ENCODE data around the gene USP6.
"Not testable (repeated sequence)": the region's sequence is repeated elsewhere in the genome, so short reads cannot be mapped to it uniquely, and the experiment has no call there.

USP6 gene

GRCh38 chr17:5217562-5217961 lies 101.7 kb downstream of the USP6 start:
- H3K14ac ChIP-seq (ENCODE audit: low read length in 2 of 2); H3K79me1 ChIP-seq (replicated peaks; ENCODE audit: low read length, poor library complexity, severe bottlenecking); H4K8ac ChIP-seq (ENCODE audit: low read length); H3K9ac ChIP-seq (ENCODE audit: low read length); DNase-seq; H2AK5ac ChIP-seq (ENCODE audit: low read length, severe bottlenecking); H2BK5ac ChIP-seq (ENCODE audit: low read depth, low read length, poor library complexity, severe bottlenecking); H2AFZ ChIP-seq (ENCODE audit: low read depth, low read length); H4K91ac ChIP-seq (ENCODE audit: low read length); H3K23ac ChIP-seq (ENCODE audit: low read length in 2 of 2); H3K9me3 ChIP-seq (ENCODE audit: control insufficient read depth, low read length); H3K4me1 ChIP-seq (ENCODE audit: control insufficient read depth, insufficient read depth, low read depth, low read length); H3K18ac ChIP-seq (ENCODE audit: low read depth in 1 of 2, low read length in 2 of 2); H2BK120ac ChIP-seq (ENCODE audit: low read depth, low read length); H2BK12ac ChIP-seq (ENCODE audit: low read length in 2 of 2); H3K4me3 ChIP-seq (ENCODE audit: insufficient read depth in 1 of 2, low read depth in 1 of 2, low read length in 2 of 2); H3K27me3 ChIP-seq (ENCODE audit: control insufficient read depth in 1 of 2, insufficient read depth in 1 of 2, low read length in 2 of 2); H3K4me2 ChIP-seq (ENCODE audit: low read length, poor library complexity, severe bottlenecking); H3K4ac ChIP-seq (ENCODE audit: low read depth in 1 of 2, low read length in 2 of 2); H2BK15ac ChIP-seq (ENCODE audit: low read depth, poor library complexity, severe bottlenecking); H3K27ac ChIP-seq (ENCODE audit: low read length, poor library complexity, severe bottlenecking): not testable (repeated sequence)
- 94% methylated on average over 2 of the region's 5 CpGs for WGBS
- H3K36me3 ChIP-seq (ENCODE audit: control insufficient read depth in 1 of 2, insufficient read depth in 2 of 2, low read depth in 1 of 2, low read length in 2 of 2), result peaks cover 4 to 27% of the 10 kb centered on the region in 2 experiments

GRCh38 chr17:5219536-5219935 lies 103.7 kb downstream of the USP6 start:
- no peak overlapping the region for H2BK12ac ChIP-seq (ENCODE audit: low read length in 2 of 2)
- no peak overlapping the region for H2AK5ac ChIP-seq (ENCODE audit: low read length, severe bottlenecking)
- DNase-seq, result no peak
- no peak overlapping the region for H3K4ac ChIP-seq (ENCODE audit: low read depth in 1 of 2, low read length in 2 of 2)
- WGBS, result 94% methylated on average over 6 of the region's 6 CpGs
- no peak overlapping the region for H2BK120ac ChIP-seq (ENCODE audit: low read depth, low read length)
- no peak overlapping the region for H3K4me3 ChIP-seq (ENCODE audit: insufficient read depth in 1 of 2, low read depth in 1 of 2, low read length in 2 of 2)
- peaks cover 0 to 33% of the 10 kb centered on the region in 2 experiments for H3K36me3 ChIP-seq (ENCODE audit: control insufficient read depth in 1 of 2, insufficient read depth in 2 of 2, low read depth in 1 of 2, low read length in 2 of 2)
- H3K9me3 ChIP-seq (ENCODE audit: control insufficient read depth, low read length), result no peaks in the 10 kb centered on the region
- peaks cover 4% of the 10 kb centered on the region for H3K4me1 ChIP-seq (ENCODE audit: control insufficient read depth, insufficient read depth, low read depth, low read length)
- H3K4me2 ChIP-seq (ENCODE audit: low read length, poor library complexity, severe bottlenecking), result no peak overlapping the region
- no peak overlapping the region for H4K8ac ChIP-seq (ENCODE audit: low read length)
- no peak overlapping the region for H2BK5ac ChIP-seq (ENCODE audit: low read depth, low read length, poor library complexity, severe bottlenecking)
- H3K9ac ChIP-seq (ENCODE audit: low read length), result no peak overlapping the region
- H3K79me1 ChIP-seq (replicated peaks; ENCODE audit: low read length, poor library complexity, severe bottlenecking), result no peaks in the 10 kb centered on the region
- H3K14ac ChIP-seq (ENCODE audit: low read length in 2 of 2), result no peak overlapping the region
- no peak overlapping the region for H3K27ac ChIP-seq (ENCODE audit: low read length, poor library complexity, severe bottlenecking)
- H3K27me3 ChIP-seq (ENCODE audit: control insufficient read depth in 1 of 2, insufficient read depth in 1 of 2, low read length in 2 of 2), result no peaks in the 10 kb centered on the region
- H3K23ac ChIP-seq (ENCODE audit: low read length in 2 of 2), result no peak overlapping the region
- H4K91ac ChIP-seq (ENCODE audit: low read length), result no peak overlapping the region
- no peak overlapping the region for H2AFZ ChIP-seq (ENCODE audit: low read depth, low read length)
- H3K18ac ChIP-seq (ENCODE audit: low read depth in 1 of 2, low read length in 2 of 2), result no peak overlapping the region
- H2BK15ac ChIP-seq (ENCODE audit: low read depth, poor library complexity, severe bottlenecking), result no peak overlapping the region

- no peak overlapping the region for H3K4me2 ChIP-seq (ENCODE audit: low read length, poor library complexity, severe bottlenecking)
- peaks cover 4% of the 10 kb centered on the region for H3K4me1 ChIP-seq (ENCODE audit: control insufficient read depth, insufficient read depth, low read depth, low read length)
- H2BK5ac ChIP-seq (ENCODE audit: low read depth, low read length, poor library complexity, severe bottlenecking), result no peak overlapping the region
- H3K27ac ChIP-seq (ENCODE audit: low read length, poor library complexity, severe bottlenecking), result no peak overlapping the region
- H2AK5ac ChIP-seq (ENCODE audit: low read length, severe bottlenecking), result no peak overlapping the region
- H2BK15ac ChIP-seq (ENCODE audit: low read depth, poor library complexity, severe bottlenecking), result no peak overlapping the region
- H3K79me1 ChIP-seq (replicated peaks; ENCODE audit: low read length, poor library complexity, severe bottlenecking), result no peaks in the 10 kb centered on the region
- no peaks in the 10 kb centered on the region for H3K9me3 ChIP-seq (ENCODE audit: control insufficient read depth, low read length)
- H2AFZ ChIP-seq (ENCODE audit: low read depth, low read length), result no peak overlapping the region
- no peak overlapping the region for H3K18ac ChIP-seq (ENCODE audit: low read depth in 1 of 2, low read length in 2 of 2)
- H4K91ac ChIP-seq (ENCODE audit: low read length), result no peak overlapping the region
- H2BK120ac ChIP-seq (ENCODE audit: low read depth, low read length), result no peak overlapping the region
- no peak overlapping the region for H3K9ac ChIP-seq (ENCODE audit: low read length)
- H2BK12ac ChIP-seq (ENCODE audit: low read length in 2 of 2), result no peak overlapping the region
- no peaks in the 10 kb centered on the region for H3K27me3 ChIP-seq (ENCODE audit: control insufficient read depth in 1 of 2, insufficient read depth in 1 of 2, low read length in 2 of 2)
- H3K23ac ChIP-seq (ENCODE audit: low read length in 2 of 2), result no peak overlapping the region
- H3K4me3 ChIP-seq (ENCODE audit: insufficient read depth in 1 of 2, low read depth in 1 of 2, low read length in 2 of 2), result no peak overlapping the region
- no peak overlapping the region for H4K8ac ChIP-seq (ENCODE audit: low read length)
- peaks cover 0 to 33% of the 10 kb centered on the region in 2 experiments for H3K36me3 ChIP-seq (ENCODE audit: control insufficient read depth in 1 of 2, insufficient read depth in 2 of 2, low read depth in 1 of 2, low read length in 2 of 2)
- 93% methylated on average over 3 of the region's 5 CpGs for WGBS
- no peak overlapping the region for H3K14ac ChIP-seq (ENCODE audit: low read length in 2 of 2)
- H3K4ac ChIP-seq (ENCODE audit: low read depth in 1 of 2, low read length in 2 of 2), result no peak overlapping the region
- no peak for DNase-seq
These were observed 104.2 kb downstream of the USP6 start for GRCh38 chr17:5220074-5220473.

GRCh38 chr17:5221912-5222311 lies 106.1 kb downstream of the USP6 start:
- H3K4me2 ChIP-seq (ENCODE audit: low read length, poor library complexity, severe bottlenecking); H2BK15ac ChIP-seq (ENCODE audit: low read depth, poor library complexity, severe bottlenecking); H3K27ac ChIP-seq (ENCODE audit: low read length, poor library complexity, severe bottlenecking); H3K9me3 ChIP-seq (ENCODE audit: control insufficient read depth, low read length); H3K9ac ChIP-seq (ENCODE audit: low read length); H2BK5ac ChIP-seq (ENCODE audit: low read depth, low read length, poor library complexity, severe bottlenecking); H2BK12ac ChIP-seq (ENCODE audit: low read length in 2 of 2); H4K8ac ChIP-seq (ENCODE audit: low read length); H3K18ac ChIP-seq (ENCODE audit: low read depth in 1 of 2, low read length in 2 of 2); H3K4ac ChIP-seq (ENCODE audit: low read depth in 1 of 2, low read length in 2 of 2); H4K91ac ChIP-seq (ENCODE audit: low read length); H3K79me1 ChIP-seq (replicated peaks; ENCODE audit: low read length, poor library complexity, severe bottlenecking); H3K14ac ChIP-seq (ENCODE audit: low read length in 2 of 2); H3K4me3 ChIP-seq (ENCODE audit: insufficient read depth in 1 of 2, low read depth in 1 of 2, low read length in 2 of 2); H2BK120ac ChIP-seq (ENCODE audit: low read depth, low read length); DNase-seq; H3K27me3 ChIP-seq (ENCODE audit: control insufficient read depth in 1 of 2, insufficient read depth in 1 of 2, low read length in 2 of 2); H3K4me1 ChIP-seq (ENCODE audit: control insufficient read depth, insufficient read depth, low read depth, low read length); H2AFZ ChIP-seq (ENCODE audit: low read depth, low read length); H2AK5ac ChIP-seq (ENCODE audit: low read length, severe bottlenecking); H3K23ac ChIP-seq (ENCODE audit: low read length in 2 of 2): not testable (repeated sequence)
- peaks cover 3 to 21% of the 10 kb centered on the region in 2 experiments for H3K36me3 ChIP-seq (ENCODE audit: control insufficient read depth in 1 of 2, insufficient read depth in 2 of 2, low read depth in 1 of 2, low read length in 2 of 2)
- 98% methylated on average over 11 of the region's 12 CpGs for WGBS

Measured in mesenchymal stem cell (in vitro differentiated cells and primary cell).